ENCODE measurements around the gene ZSCAN29.
A peak's percentile ranks its signal among the peaks of the same experiment; 100 is the strongest.

The ZSCAN29 gene

GRCh38 chr15:43347114-43347513 lies 23.7 kb downstream of the ZSCAN29 start:
- no peak for DNase-seq (ENCODE audit: low read depth)

- DNase-seq (ENCODE audit: low read depth), result no peak
Measured at GRCh38 chr15:43346305-43346704, 24.5 kb downstream of the ZSCAN29 start.

GRCh38 chr15:43330780-43331087 lies 40.1 kb downstream of the ZSCAN29 start:
- DNase-seq (ENCODE audit: low read depth), result no peak

- DNase-seq (ENCODE audit: low read depth), result peak; percentile 94
Measured at GRCh38 chr15:43329960-43330779, 40.7 kb downstream of the ZSCAN29 start, which contains the start of gene LCMT2. Gene LCMT2, minus strand, starts transcription at chr15:43330573. Its CDS starts 84 bp downstream, at chr15:43330489.

- peak; percentile 10 for DNase-seq (ENCODE audit: low read depth)
Measured at GRCh38 chr15:43329217-43329959, 41.5 kb downstream of the ZSCAN29 start.

DNA sequence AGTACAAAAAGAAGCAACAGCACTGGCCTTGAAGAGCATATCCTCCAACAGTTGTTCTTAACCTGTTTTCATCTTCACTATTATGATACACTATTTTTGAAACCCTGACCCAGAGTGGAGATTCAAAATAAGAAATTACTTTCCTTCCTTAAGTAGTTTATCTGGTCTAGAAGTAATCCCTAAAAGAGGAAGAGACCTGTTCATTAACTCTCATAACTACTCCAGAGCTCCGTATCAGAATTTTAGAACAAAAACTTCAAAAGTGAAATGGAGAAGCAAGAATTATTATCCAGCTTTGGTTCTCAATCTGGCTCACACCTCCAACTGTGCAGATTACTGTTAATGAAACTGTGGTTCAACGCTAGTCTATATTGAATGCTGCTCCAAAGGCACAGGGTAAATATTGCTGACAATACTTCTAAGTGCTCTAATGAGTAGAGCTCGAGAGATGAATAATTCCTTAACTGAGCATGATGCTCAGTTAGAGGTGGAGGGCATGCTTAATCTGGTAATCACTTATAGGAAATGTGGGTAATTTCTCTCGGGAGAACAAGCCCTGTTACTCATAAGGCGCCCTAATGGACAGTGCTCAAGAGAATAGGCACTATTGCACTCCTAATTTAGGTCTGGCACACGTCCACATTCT lies 45.7 kb downstream of the ZSCAN29 start:
- DNase-seq (ENCODE audit: low read depth), result no peak

- DNase-seq (ENCODE audit: low read depth), result no peak
Measured at GRCh38 chr15:43318990-43319771, 51.7 kb downstream of the ZSCAN29 start.

GRCh38 chr15:43317566-43318184 lies 53.2 kb downstream of the ZSCAN29 start:
- DNase-seq (ENCODE audit: low read depth), result no peak

GRCh38 chr15:43316971-43317346 lies 53.9 kb downstream of the ZSCAN29 start:
- DNase-seq (ENCODE audit: low read depth), result no peak

- no peak for DNase-seq (ENCODE audit: low read depth)
Measured at GRCh38 chr15:43316016-43316970, 54.5 kb downstream of the ZSCAN29 start.

DNA sequence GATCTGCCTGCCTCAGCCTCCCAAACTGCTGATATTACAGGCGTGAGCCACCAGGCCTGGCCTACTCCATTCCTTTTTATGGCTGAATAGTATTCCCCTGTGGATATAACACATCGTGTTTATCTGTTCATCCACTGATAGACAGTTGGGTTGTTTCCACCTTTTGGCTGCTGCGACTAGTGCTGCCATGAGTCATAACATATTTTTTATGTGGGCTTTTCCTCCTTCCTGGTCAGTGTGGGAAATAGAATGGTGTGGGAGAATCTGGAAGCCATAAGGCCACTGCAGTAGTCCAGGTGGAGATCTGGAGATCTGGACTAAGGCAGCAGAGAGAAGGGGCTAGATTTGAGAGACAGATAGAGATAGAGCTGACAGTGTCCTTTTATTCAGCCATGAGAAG lies 56.7 kb downstream of the ZSCAN29 start:
- no peak for DNase-seq (ENCODE audit: low read depth)

- no peak for DNase-seq (ENCODE audit: low read depth)
Measured at GRCh38 chr15:43312378-43312777, 58.5 kb downstream of the ZSCAN29 start.
